Parietal lobe (tissue), 1 donor: ENCODE measurements around the gene NOPCHAP1. TPM values are rescaled to one million over a fixed set of nuclear protein-coding genes. Genes with fewer than 3 reads are reported as not detected.

Source experiments
- total RNA-seq: library from RNA; depleted of rRNA; stranded (reverse); fragments of >200 nt; gene quantifications from one replicate; pipeline ENCODE4 v1.2.3, GENCODE V29; 2014

The NOPCHAP1 gene
- total RNA-seq = 26.6 TPM

DNA sequence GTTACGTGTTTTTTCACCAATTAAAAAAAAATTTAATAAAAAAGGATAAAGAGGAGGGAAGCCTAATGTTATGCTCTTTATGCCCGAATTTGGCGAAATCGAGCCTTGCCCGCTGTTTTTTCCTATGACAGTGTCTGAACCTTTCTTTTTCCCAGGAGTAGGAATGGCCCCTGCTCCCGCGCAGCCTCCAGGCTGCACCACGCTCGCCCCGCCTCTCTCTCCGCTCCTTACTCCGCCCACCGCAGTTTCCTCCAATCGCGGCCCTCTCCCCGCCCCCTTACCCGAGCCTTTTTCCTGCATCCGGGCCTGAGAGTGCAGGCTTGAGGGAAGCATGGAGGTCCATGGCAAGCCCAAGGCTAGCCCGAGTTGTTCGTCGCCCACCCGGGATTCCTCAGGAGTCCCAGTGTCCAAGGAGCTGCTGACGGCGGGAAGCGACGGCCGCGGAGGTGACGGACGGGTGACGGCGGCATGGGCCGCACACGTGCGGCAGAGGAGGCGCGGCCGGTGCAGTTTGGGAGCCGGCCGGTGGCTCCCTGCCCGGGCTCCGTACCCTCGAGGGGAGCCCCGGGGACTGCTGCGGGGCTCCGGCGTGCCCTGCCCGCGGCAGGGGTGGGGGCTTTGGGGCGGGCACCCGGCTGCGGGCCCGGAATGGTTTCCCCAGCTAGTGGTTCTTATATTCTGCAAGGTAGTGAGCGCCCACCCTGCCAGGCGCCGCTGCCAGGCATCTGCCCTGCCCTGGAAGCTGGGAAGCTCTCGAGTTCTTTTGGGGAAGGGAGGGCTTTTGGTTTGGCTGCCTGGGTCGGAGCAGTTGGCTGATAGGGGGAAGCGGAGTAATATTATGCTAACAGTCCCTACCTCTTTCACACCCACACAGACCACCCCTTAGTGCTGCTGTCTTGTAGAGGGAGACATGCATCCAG is at the start of gene NOPCHAP1:
Gene NOPCHAP1 (plus strand): TSS at position 295 of the 920 bp plus-strand sequence. CDS start 37 bp downstream, at position 332.

DNA sequence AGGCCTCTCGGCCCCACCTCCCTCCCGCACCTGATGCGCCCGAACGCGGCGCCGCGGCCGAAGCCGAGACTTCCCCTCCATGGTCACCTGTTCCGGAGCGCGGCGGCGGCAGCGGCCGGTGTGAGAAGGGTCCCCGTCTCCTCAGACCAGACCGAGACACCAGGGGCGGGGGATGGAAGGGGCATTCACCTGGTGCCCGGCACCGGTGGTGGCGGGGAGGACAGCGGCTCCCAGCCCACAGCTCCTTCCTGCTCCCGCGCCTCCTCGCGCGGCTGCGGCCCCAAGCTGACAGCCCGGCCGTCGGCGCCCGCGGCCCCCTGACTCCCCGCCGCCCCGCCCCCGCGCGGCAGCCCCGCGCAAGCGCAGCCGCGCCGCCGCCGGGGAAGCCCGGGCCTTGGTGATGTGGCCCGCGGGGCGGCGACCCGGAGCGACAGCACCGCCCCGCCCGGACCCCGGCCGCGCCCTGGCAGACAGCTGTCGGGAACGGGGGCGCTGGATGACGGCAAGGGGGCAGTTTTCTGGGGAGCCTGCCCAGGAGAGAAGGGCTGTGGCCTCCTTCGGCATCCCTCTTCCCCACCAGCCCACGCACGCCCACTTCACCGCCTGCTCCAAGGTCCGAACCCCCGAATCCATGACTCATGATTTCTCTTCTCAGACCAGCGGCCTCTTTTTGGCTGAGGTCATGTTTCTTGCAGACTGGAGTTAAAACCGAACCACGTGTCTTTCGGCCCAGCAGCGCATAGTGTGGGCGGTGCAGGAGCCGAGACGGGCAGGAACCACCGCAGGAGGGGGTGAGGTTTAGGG is 27.9 kb upstream of the NOPCHAP1 start, which contains the start of gene SLC41A2:
Gene SLC41A2 (minus strand): TSS at position 290 of the 804 bp plus-strand sequence. CDS start 29,763 bp downstream, outside the sequence.

Other genes starting within 250 kb of the NOPCHAP1 start
- 84.8 TPM for gene SLC41A2, start 28.0 kb upstream of the NOPCHAP1 start, total RNA-seq
- gene ALDH1L2, start 98.1 kb downstream of the NOPCHAP1 start, total RNA-seq = 15.7 TPM
- 131 TPM for gene WASHC4, start 121.4 kb downstream of the NOPCHAP1 start, total RNA-seq
- gene APPL2, start 249.9 kb downstream of the NOPCHAP1 start, total RNA-seq = 94.2 TPM